Kidney capillary endothelial cell (primary cell): Measurements from ENCODE around the gene UBALD2.
"Not testable (repeated sequence)": the region's sequence is repeated elsewhere in the genome, so short reads cannot be mapped to it uniquely, and the experiment has no call there.

Experiments used
- DNase-seq: peaks from one replicate; pipeline ENCODE4 v3.0.0-alpha.2; 2018; ENCODE audit warnings: low spot score

Gene UBALD2

GRCh38 chr17:76246080-76247066 lies 18.8 kb upstream of the UBALD2 start:
- DNase-seq: no peak

GRCh38 chr17:76247304-76247703 lies 17.8 kb upstream of the UBALD2 start:
- DNase-seq: no peak

- DNase-seq: no peak
Measured at GRCh38 chr17:76248013-76248782, 16.9 kb upstream of the UBALD2 start.

- no peak for DNase-seq
Measured at GRCh38 chr17:76250141-76250540, 15.0 kb upstream of the UBALD2 start.

GRCh38 chr17:76251478-76252039 lies 13.6 kb upstream of the UBALD2 start:
- DNase-seq: no peak

GRCh38 chr17:76252040-76252954 lies 12.9 kb upstream of the UBALD2 start:
- DNase-seq: no peak

GRCh38 chr17:76252967-76253766 lies 12.0 kb upstream of the UBALD2 start:
- DNase-seq: not testable (repeated sequence)

- no peak for DNase-seq
Measured at GRCh38 chr17:76253841-76254240, 11.3 kb upstream of the UBALD2 start.

- DNase-seq: no peak
Measured at GRCh38 chr17:76254275-76254674, 10.9 kb upstream of the UBALD2 start.

- no peak for DNase-seq
Measured at GRCh38 chr17:76255801-76256429, 9.2 kb upstream of the UBALD2 start.

GRCh38 chr17:76256430-76257050 lies 8.6 kb upstream of the UBALD2 start:
- not testable (repeated sequence) for DNase-seq

GRCh38 chr17:76260220-76260619 lies 4.9 kb upstream of the UBALD2 start:
- DNase-seq: no peak

- DNase-seq: no peak
Measured at GRCh38 chr17:76260669-76261068, 4.5 kb upstream of the UBALD2 start.

GRCh38 chr17:76261421-76262215 lies 3.5 kb upstream of the UBALD2 start:
- peak; percentile 94 for DNase-seq

- no peak for DNase-seq
Measured at GRCh38 chr17:76262732-76263344, 2.3 kb upstream of the UBALD2 start.

- no peak for DNase-seq
Measured at GRCh38 chr17:76263896-76264295, 1.3 kb upstream of the UBALD2 start.

- DNase-seq: no peak
Measured at GRCh38 chr17:76264425-76264754, 758 bp upstream of the UBALD2 start.

GRCh38 chr17:76265624-76266243 lies 586 bp downstream of the UBALD2 start:
- no peak for DNase-seq
